GM21737 (cell line): ENCODE results near the gene FRK.
"Not testable (repeated sequence)": the region's sequence is repeated elsewhere in the genome, so short reads cannot be mapped to it uniquely, and the experiment has no call there.

Source experiments
- ATAC-seq: cut with Tn5 transposase; IDR thresholded peaks from one replicate; pipeline ENCODE4 v1.9.1; 2021; ENCODE audit warnings: mild to moderate bottlenecking, moderate library complexity; ENCODE audit not compliant: unreplicated experiment

The FRK gene

GRCh38 chr6:116078522-116078921 is 17.8 kb upstream of the FRK start:
- ATAC-seq: no peak

- ATAC-seq: no peak
These were observed 14.2 kb upstream of the FRK start for GRCh38 chr6:116074732-116075390.

- ATAC-seq: no peak
These were observed 13.2 kb upstream of the FRK start for GRCh38 chr6:116073765-116074440.

- no peak for ATAC-seq
These were observed 11.7 kb upstream of the FRK start for GRCh38 chr6:116072368-116072767.

DNA sequence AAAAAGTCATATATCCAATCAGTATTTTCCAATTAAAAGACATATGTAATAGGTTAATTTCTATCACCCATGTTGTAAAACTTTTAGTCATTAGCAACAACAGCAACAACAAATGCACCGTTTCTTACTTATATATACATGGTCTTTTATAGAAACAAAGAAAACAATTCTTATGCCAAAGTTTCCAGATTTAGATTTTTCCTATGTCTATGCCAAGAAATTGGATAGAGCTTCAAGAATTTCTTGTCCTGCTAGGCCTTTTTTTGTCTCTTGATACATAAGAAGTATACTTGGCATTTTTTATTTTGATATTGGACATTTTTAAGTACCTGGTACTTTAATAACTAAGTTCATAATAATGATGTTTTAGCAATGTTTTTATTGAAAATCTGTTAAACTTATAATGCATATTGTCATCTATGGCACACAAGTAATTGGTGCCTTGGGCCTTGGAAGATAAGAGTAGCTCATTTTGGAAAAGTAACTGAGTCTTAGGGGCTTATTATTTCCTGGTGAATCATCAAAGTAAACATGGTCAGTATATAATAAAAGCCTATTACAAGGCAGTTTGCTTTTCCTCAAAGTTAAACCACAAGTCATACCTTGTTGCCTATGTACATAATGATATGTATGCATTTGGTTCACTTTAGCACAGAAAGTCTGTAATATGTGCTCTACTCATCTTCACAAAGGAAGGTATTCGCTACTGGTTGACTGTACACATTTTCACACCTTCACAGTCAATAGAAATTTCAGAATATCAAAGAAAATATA is 10.1 kb upstream of the FRK start:
- no peak for ATAC-seq

- ATAC-seq: no peak
These were observed 9.4 kb upstream of the FRK start for GRCh38 chr6:116070101-116070500.

DNA sequence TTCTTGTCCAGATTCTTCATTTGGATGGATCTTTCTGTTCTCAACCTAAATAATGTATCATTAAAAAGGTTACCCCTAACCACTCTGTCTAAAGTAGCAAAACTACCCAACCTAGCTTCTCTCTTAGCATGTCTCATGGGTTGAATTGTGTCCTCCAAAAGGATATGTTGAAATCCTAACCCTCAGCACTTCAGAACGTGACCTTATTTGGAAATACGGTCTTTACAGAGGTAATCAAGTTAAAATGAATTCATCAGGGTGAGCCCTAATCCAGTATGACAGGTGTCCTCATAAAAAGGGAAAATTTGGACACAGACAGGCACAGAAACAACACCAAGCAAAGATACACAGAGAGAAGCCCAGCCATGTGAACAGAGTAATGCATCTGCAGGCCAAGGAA is 6.1 kb upstream of the FRK start:
- no peak for ATAC-seq

DNA sequence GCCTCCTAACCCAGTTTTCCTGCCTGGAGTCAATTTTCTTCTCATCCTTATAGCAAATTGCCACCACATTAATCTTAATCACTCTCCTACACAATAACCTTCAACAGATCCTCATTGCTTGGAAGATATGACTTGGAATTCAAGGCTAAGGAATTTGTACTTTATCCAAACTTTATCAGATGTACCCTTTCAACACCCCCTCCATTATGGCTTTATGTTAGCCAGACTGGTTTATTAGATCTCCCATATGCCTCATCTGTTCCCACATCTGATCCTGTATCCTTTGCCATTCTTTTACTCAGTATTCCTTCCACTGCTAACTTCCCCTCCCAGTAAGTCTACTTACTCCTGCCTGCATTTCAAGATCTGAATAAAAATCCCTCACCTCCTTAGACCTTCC is 4.0 kb upstream of the FRK start:
- no peak for ATAC-seq

DNA sequence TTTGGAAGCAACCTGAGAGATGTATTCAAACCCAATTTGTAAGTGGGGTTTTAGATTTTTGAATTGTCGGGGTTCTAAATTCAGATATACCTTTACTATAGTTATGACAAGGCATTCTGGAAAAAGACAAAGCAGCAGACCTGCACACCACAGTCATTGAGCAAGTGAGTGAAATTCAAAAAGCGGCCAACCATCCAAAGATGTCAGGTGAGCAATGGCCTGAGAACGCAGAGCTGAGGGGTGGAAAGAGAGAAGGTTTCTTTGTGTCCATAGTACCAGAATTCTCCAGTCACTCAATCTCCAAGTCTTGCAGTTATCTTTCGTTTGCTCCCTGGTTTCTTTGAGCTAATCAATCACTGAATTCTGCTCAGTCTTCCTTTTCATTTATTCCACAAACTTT is 1.8 kb upstream of the FRK start:
- ATAC-seq: no peak

DNA sequence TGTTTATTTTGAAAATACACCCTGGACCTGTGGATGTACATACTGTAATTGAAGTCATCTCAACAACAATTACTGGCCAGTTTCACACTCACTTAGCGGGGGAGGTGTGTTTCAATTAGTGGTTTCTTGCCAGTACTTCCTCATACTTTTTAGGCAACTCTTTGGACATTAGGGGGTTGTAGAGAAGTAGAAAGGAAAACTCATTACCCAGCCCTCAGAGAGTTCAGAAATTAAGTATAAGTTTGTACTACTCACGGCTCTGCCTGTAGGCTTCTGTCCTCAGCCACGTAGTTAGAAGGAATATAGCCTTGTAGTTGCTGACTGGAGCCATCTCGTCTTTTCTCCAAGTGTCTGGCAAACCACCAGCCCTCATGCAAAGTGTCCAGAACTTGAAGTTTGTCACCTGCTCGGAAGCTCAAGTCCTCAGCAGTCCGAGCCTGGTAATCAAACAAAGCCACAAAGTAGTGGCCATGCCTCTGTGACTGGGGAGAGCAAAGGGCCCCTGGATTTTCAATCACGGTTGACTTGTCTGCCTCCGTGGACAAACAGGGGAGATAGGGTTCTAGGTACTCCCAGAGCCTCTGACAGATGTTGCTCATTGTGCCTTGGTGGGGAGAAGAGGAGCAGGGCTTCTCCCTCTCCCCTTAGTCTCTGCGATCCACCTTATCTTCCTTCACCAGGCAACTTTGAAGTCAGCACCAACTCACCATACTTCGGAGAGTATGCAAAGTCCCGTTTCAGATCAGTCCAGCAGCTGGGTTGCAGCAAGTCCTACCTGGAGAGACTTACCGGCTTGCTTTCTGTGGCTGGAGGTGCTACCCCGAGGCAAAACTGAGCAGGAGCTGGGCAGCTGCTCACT is 749 bp downstream of the FRK start:
- ATAC-seq: no peak

GRCh38 chr6:116057766-116058165 is 2.9 kb downstream of the FRK start:
- no peak for ATAC-seq

DNA sequence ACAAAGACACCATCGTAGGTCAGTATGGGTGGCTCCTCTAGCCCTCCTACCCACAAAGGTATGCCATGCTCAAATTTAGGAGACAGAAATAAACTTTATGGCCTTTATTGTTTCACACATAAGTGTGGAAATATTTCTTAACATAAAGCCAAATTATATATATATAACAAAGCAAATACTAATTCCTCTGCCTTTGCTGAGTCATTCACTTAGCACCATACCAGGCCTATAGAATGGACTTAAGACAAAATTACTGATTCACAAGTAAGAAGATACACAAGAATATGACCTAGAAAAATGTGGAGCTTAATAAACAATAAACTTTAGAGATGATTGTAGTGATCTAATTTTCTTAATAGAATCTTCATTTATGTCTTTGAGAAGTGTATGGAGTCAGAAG is 5.2 kb downstream of the FRK start:
- ATAC-seq: no peak

- no peak for ATAC-seq
These were observed 9.4 kb downstream of the FRK start for GRCh38 chr6:116051244-116051643.

DNA sequence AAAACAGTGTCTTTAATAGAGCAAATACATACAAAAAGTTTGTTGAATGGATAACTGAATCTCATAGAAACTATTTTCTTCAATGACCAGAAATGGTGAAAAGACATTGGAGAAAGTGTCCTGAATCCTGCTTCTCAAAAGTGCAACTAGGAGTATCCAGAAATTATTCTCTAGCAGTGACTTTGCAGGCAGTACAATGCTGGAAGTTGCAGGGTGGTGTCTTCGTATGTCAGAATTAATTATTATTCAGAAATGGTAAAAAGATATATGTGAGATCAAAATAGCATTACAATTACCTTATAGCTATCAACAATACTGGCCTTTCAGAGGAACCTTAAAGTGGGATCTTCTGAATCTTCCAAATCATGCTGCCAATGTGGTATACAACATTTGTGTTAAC is 10.0 kb downstream of the FRK start:
- no peak for ATAC-seq

- ATAC-seq: no peak
These were observed 11.4 kb downstream of the FRK start for GRCh38 chr6:116049321-116049720.

DNA sequence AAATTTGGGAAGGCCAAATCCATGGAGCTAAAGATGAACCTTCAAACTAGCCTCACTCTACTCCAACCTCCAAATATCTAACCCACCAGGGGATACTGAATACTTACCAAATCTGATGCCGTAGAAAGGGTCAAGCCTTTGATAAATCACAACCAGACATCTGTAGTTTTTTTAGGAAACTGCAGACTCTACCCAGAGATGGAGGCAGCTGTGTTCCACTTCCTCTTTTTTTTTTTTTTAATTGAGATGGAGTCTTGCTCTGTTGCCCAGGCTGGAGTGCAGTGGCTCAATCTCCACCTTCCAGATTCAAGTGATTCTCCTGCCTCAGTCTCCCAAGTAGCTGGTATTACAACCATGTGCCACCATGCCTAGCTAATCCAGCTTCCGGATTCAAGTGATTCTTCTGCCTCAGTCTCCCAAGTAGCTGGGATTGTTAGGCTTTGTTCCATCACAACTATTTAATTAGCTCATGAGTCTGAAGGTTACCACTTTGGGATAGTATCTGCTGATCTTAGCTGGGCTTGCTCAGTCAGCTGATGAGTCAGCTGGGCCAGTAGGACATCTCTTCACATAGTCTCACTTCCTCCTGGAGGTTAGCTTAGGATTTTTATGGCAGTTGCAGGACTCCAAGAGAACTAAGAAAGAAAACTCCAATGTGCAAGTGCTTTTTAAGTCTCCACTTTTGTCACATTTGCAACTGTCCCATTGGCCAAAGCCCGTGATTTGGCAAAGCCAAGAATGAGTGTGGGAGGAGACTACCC is 13.3 kb downstream of the FRK start:
- peak; percentile 78 for ATAC-seq

DNA sequence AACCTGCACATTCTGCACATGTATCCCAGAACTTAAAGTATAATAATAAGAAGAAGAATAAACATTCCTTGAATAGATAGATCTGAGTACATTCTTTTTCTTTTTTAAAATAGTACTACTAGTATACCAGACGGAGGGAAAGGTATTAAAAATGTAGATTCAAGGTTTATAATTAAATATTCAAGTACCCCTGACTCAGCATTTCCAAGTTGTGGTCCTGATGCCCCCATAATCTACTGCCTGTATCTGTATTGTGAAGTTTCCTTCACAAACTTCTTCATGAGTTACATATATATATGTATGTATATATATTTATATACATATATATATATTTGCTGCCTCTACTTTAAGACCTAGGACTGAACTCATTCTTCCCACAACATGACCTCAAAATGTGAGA is 14.0 kb downstream of the FRK start:
- ATAC-seq: no peak

- not testable (repeated sequence) for ATAC-seq
These were observed 14.4 kb downstream of the FRK start for GRCh38 chr6:116046272-116046671.

DNA sequence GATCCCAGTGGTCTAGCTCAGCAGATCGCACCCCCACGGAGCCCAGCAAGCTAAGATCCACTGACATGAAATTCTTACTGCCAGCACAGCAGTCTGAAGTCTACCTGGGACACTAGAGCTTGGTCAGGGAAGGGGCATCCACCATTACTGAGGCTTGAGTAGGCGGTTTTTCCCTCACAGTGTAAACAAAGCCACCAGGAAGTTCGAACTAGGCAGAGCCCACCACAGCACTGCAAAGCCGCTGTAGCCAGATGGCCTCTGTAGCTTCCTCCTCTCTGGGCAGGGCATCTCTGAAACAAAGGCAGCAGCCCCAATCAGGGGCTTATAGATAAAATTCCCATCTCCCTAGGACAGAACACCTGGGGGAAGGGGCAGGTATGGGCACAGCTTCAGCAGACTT is 18.8 kb downstream of the FRK start:
- no peak for ATAC-seq

DNA sequence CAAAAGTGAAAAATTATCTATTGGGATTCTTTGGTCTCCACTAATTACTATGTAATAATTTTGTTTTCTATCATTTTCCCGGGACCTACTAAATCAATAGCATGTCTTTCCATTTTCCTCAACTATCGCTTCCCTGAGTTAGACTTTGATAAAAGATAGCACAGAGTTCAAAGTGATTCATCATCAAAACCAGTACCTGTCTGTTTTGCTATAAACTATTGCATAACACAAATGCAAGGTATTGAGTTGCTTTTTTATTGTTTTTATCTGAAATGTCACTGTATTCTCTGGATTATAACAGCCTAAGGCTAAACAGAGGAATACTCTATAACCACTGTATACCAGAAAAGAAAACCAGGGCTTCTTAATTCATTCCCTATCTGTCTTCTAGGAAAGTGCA is 19.7 kb downstream of the FRK start:
- no peak for ATAC-seq
